Chondrocyte (in vitro differentiated cells): ENCODE data around the gene PPP2R2D. TPM values are rescaled to one million over a fixed set of nuclear protein-coding genes. Genes with fewer than 3 reads are reported as not detected.

ENCODE experiments used
- DNase-seq: peaks from one replicate; pipeline ENCODE4 v3.0.0; 2021; ENCODE audit warnings: mixed read lengths, low spot score
- H3K27ac Mint-ChIP-seq: one replicate; pipeline ENCODE4 v1.8.0; 2021; ENCODE audit warnings: mild to moderate bottlenecking, moderate library complexity, mixed read lengths; ENCODE audit not compliant: unreplicated experiment
- H3K27me3 Mint-ChIP-seq: 2 replicates; pipeline ENCODE4 v1.8.0; 2021; ENCODE audit warnings: low read depth, mixed read lengths
- H3K36me3 Mint-ChIP-seq: 2 replicates; pipeline ENCODE4 v1.8.0; 2021; ENCODE audit warnings: low read depth, mixed read lengths
- H3K4me1 Mint-ChIP-seq: 2 replicates; pipeline ENCODE4 v1.8.0; 2021; ENCODE audit warnings: low read depth, mild to moderate bottlenecking, mixed read lengths
- H3K4me3 Mint-ChIP-seq: one replicate; pipeline ENCODE4 v1.8.0; 2021; ENCODE audit warnings: mild to moderate bottlenecking, moderate library complexity, mixed read lengths; ENCODE audit not compliant: unreplicated experiment
- H3K9me3 Mint-ChIP-seq: 2 replicates; pipeline ENCODE4 v1.8.0; 2021; ENCODE audit warnings: low read depth, mixed read lengths
- total RNA-seq: library from RNA; stranded (reverse); gene quantifications from 3 replicates; pipeline ENCODE4 v1.2.1, GENCODE V29; 2021
- TF ChIP-seq, protein P1 (sequence below): fragments of 200-600 bp; sonication (generic); IDR thresholded peaks from 2 replicates; pipeline ENCODE4 v1.5.0; 2021; ENCODE audit warnings: antibody characterized with exemption, mild to moderate bottlenecking, moderate library complexity

Gene PPP2R2D
- total RNA-seq, 1 donor from 2014 or later = 24.3 TPM

DNA sequence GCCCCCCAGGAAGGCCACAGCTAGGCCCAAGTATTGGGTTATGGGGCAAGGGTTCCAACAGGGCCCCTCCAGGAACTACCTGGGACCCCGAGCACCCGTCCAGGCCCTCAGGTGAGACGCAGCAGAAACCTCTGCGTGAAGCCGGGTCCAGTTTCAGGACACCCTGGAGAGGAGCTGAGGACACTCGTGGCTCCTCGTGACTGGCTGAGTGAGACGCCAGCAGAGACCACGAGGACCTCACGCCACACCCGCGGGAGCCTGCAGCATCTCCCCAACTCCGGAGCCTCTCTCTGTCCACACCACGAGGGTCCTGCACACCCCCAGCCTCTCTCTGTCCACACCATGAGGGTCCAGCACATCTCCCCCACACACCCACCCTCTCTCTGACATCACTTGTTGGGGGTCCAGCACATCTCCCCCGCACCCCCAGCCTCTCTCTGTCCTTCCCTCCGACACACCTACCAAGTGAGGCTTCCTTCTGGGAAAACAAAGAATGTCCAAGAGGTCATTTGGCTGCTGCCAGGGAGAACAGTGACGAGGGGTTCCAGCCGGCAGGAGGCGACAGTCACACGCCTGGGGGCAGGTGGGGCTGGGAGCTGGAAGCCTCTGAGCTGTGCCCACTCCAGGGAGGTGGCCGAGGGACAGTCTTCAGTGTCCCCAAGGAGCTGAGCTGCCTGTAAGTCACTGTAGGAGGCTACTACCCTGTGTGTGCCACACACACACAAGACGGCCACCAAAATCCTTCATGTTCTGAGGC is 46.1 kb upstream of the PPP2R2D start:
- TF ChIP-seq, protein P1, sequence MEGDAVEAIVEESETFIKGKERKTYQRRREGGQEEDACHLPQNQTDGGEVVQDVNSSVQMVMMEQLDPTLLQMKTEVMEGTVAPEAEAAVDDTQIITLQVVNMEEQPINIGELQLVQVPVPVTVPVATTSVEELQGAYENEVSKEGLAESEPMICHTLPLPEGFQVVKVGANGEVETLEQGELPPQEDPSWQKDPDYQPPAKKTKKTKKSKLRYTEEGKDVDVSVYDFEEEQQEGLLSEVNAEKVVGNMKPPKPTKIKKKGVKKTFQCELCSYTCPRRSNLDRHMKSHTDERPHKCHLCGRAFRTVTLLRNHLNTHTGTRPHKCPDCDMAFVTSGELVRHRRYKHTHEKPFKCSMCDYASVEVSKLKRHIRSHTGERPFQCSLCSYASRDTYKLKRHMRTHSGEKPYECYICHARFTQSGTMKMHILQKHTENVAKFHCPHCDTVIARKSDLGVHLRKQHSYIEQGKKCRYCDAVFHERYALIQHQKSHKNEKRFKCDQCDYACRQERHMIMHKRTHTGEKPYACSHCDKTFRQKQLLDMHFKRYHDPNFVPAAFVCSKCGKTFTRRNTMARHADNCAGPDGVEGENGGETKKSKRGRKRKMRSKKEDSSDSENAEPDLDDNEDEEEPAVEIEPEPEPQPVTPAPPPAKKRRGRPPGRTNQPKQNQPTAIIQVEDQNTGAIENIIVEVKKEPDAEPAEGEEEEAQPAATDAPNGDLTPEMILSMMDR = no peak
- Mint-ChIP-seq H3K9me3 (no peaks in the 10 kb centered on the region), H3K4me1 (no peaks in the 10 kb centered on the region), H3K36me3 (no peaks in the 10 kb centered on the region), H3K27me3 (peaks cover 7% of the 10 kb centered on the region), H3K27ac (no peak overlapping the region), H3K4me3 (no peak overlapping the region)
- peak; percentile 82 for DNase-seq

DNA sequence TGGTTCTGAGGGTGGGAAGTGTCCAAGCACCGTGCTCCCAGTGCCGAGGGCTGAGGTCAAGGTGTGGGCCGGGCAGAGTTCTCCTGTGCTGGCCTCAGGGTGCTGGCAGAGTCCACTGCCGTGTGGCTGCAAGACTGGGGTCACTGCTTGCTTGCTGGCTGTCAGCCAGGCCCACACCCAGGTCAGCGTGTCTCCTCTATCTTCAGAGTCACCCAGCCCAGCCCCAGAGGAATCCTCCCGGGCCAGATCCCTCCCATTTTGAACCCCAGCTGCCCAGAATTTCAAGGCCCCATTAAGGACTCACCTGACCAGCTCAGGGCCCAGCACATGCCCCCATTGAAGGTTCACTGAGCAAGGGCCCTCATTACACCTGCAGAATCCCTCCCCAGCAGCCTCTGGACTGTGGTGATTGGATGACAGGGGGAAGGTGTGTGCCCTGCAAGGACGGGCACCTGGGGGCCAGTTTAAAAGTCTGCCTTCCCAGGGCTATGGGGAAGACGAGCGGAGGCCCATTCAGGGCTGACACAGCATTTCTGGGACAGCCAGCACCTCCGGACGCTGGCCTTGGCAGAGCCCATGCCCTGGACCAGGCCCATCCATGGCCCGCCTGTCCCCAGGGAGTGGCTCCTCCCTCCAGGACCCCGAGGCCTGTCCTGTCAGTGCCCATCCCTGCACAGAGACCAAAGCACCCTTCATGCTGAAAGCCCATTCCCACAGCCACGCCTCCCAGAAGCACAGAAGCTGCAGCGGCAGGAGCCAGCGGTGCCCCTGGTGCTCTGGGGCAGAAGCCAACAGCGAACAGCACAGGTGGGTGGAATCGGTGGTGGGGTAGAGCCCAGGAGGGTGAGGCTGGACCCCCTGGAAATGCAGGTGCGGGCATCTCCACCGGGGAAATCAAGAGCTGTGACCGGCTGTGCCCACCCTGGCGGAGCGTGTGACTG is 45.1 kb upstream of the PPP2R2D start:
- H3K36me3 Mint-ChIP-seq = no peaks in the 10 kb centered on the region
- peak; percentile 83 for DNase-seq
- no peak overlapping the region for H3K4me3 Mint-ChIP-seq
- H3K9me3 Mint-ChIP-seq = no peaks in the 10 kb centered on the region
- TF ChIP-seq, protein P1 = no peak
- no peak overlapping the region for H3K27ac Mint-ChIP-seq
- H3K27me3 Mint-ChIP-seq = peaks cover 16% of the 10 kb centered on the region
- no peaks in the 10 kb centered on the region for H3K4me1 Mint-ChIP-seq

DNA sequence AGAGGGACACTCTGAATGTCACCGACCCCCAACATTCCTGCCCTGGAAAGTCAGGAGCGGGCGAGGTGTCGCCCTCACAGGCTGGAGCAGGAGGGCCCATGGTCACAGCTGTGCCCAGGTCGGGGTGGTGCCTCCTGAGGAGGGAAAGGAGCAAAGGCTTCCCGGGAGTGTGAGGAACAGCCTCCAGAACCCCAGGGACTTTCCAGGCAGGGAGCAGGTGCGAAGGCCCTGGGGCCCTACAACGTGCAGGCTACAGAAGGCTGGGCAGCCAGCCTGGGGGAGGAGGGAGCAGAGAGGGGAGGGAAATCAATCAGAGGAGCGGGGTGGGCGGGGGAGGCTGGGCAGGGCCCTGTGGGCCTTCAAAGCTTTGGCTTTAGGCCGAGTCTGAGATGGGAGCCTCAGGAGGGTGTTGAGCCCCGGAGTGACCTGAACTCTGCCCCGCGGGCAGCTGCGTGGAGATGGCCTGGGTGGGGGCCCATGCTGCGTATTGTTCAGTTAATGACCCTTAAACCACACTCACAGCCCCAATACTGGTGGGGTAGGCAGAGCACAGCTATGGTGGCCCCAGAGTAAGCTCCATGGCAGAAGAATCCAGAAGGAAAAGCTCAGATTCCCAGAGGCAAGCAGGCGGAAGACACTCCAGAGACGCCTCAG is 44.2 kb upstream of the PPP2R2D start:
- Mint-ChIP-seq H3K9me3 (no peaks in the 10 kb centered on the region), H3K27me3 (peaks cover 21% of the 10 kb centered on the region)
- TF ChIP-seq, protein P1 = no peak

DNA sequence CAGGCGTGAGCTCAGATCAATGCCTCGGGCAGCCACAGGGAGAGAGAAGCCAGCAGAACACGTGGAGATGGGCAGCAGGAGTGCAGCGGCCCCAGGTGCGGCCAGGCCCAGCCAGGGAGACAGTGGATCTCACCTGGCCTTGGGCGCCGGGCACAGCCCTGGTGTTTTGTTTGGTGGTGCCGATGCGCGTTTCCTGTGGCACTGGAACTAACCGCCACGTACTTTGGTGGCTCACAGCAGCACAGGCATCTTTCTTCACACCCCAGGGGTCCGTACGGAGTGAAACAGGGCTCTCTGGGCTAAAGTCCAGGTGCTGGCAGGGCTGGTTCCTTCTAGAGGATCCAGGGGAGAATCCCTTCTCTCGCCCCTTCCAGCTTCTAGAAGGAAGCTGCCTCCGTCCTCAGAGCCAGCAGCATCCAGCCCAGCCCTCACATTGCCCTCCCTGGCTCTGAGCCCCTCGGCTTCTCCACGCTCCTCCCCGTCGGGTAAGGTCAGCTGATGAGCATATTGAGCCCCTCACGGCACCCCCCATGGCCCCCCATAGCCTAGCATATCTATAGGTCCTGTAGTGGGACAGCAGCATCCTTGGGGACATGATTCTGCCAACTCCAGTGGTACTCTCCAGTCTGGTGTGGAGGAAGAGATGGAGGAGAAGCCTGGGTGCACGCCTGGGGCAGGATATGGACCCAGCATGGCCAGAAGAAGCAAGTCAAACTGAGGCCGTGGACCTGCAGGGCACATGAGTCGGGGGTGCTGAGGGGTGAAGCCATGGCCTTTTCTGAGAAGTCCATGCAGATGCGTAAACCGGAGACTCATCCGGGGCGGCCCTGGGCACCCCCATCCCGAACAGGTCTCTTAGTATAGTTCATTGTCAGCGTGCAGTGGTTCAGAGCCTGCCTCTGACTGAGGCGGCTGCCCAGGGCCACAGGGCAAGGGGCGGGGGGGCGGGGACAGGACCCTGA is 43.4 kb upstream of the PPP2R2D start:
- TF ChIP-seq, protein P1 = no peak
- Mint-ChIP-seq H3K27ac (no peak overlapping the region), H3K4me1 (no peaks in the 10 kb centered on the region), H3K9me3 (no peaks in the 10 kb centered on the region), H3K36me3 (no peaks in the 10 kb centered on the region), H3K27me3 (peaks cover 24% of the 10 kb centered on the region), H3K4me3 (no peak overlapping the region)
- peak; percentile 79 for DNase-seq

More for the DNA sequence above, 44.2 kb upstream of the PPP2R2D start:
- no peaks in the 10 kb centered on the region for H3K4me1 Mint-ChIP-seq
- DNase-seq = peak; percentile 73
- no peak overlapping the region for H3K27ac Mint-ChIP-seq
- H3K4me3 Mint-ChIP-seq = no peak overlapping the region
- H3K36me3 Mint-ChIP-seq = no peaks in the 10 kb centered on the region
